Gastroesophageal sphincter (tissue), 3 donors: Measurements from ENCODE around the gene NUAK1.

Experiments used
- EP300 ChIP-seq: sonication (generic); formaldehyde crosslinking; IDR thresholded peaks from one replicate; pipeline ENCODE4 v1.6.1; 2017; ENCODE audit warnings: antibody characterized with exemption, mild to moderate bottlenecking
- POLR2A ChIP-seq, 2 donors: fragments of 450-650 bp; IDR thresholded peaks; one replicate each; pipeline ENCODE4 v1.6.1; 2017; ENCODE audit warnings: antibody characterized with exemption in 2 of 2, mild to moderate bottlenecking in 2 of 2, moderate library complexity in 1 of 2
- POLR2AphosphoS5 ChIP-seq: sonication (generic); formaldehyde crosslinking; IDR thresholded peaks from one replicate; pipeline ENCODE4 v1.6.1; 2017; ENCODE audit warnings: antibody characterized with exemption
- TF ChIP-seq, protein P1 (sequence below), 4 experiments: fragments of 200-600 bp in 2 of 4; fragments of 450-650 bp in 2 of 4; sonication (generic) in 1 of 4; IDR thresholded peaks; one replicate each; pipeline ENCODE4 v1.5.1; 2017 to 2019; ENCODE audit warnings: antibody characterized with exemption in 4 of 4, mild to moderate bottlenecking in 2 of 4, moderate library complexity in 2 of 4

GRCh38 chr12:106070147-106070546 is 68.6 kb downstream of the NUAK1 start:
- TF ChIP-seq, protein P1, sequence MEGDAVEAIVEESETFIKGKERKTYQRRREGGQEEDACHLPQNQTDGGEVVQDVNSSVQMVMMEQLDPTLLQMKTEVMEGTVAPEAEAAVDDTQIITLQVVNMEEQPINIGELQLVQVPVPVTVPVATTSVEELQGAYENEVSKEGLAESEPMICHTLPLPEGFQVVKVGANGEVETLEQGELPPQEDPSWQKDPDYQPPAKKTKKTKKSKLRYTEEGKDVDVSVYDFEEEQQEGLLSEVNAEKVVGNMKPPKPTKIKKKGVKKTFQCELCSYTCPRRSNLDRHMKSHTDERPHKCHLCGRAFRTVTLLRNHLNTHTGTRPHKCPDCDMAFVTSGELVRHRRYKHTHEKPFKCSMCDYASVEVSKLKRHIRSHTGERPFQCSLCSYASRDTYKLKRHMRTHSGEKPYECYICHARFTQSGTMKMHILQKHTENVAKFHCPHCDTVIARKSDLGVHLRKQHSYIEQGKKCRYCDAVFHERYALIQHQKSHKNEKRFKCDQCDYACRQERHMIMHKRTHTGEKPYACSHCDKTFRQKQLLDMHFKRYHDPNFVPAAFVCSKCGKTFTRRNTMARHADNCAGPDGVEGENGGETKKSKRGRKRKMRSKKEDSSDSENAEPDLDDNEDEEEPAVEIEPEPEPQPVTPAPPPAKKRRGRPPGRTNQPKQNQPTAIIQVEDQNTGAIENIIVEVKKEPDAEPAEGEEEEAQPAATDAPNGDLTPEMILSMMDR (IDR thresholded peaks at IDR 0.05), result no peak
- TF ChIP-seq POLR2AphosphoS5 (no peak), POLR2A (IDR thresholded peaks at IDR 0.05) (no peak), EP300 (no peak)
